Trophoblast cell (in vitro differentiated cells and primary cell): ENCODE measurements around the gene SYTL1.

Source experiments
- DNase-seq, 2 donors: peaks; one replicate each; pipeline ENCODE4 v3.0.0-alpha.2; 2016
- H2AFZ ChIP-seq: 2 replicates; pipeline ENCODE4 v1.6.1; 2013; ENCODE audit warnings: low read length, moderate library complexity, mild to moderate bottlenecking; ENCODE audit not compliant: insufficient read depth, poor library complexity
- H2AK5ac ChIP-seq: 2 replicates; pipeline ENCODE4 v1.6.1; 2013; ENCODE audit warnings: mild to moderate bottlenecking, low read length
- H2BK120ac ChIP-seq: 2 replicates; pipeline ENCODE4 v1.6.1; 2013; ENCODE audit warnings: low read length, mild to moderate bottlenecking, moderate library complexity; ENCODE audit not compliant: insufficient read depth, poor library complexity
- H2BK12ac ChIP-seq: 2 replicates; pipeline ENCODE4 v1.6.1; 2013; ENCODE audit warnings: mild to moderate bottlenecking, low read length, moderate library complexity
- H2BK5ac ChIP-seq: 2 replicates; pipeline ENCODE4 v1.6.1; 2013; ENCODE audit warnings: low read length, low read depth, moderate library complexity, mild to moderate bottlenecking; ENCODE audit not compliant: poor library complexity
- H3K14ac ChIP-seq: 2 replicates; pipeline ENCODE4 v1.6.1; 2013; ENCODE audit warnings: mild to moderate bottlenecking, low read length
- H3K18ac ChIP-seq: 2 replicates; pipeline ENCODE4 v1.6.1; 2013; ENCODE audit warnings: mild to moderate bottlenecking, low read length
- H3K23ac ChIP-seq: 2 replicates; pipeline ENCODE4 v1.6.1; 2013; ENCODE audit warnings: low read length
- H3K27ac ChIP-seq: 2 replicates; pipeline ENCODE4 v1.5.1; 2013; ENCODE audit warnings: low read depth, mild to moderate bottlenecking, inconsistent platforms, low read length, moderate library complexity
- H3K27me3 ChIP-seq: 2 replicates; pipeline ENCODE4 v1.6.1; 2013; ENCODE audit warnings: inconsistent platforms, mild to moderate bottlenecking, low read length, moderate library complexity; ENCODE audit not compliant: insufficient read depth
- H3K36me3 ChIP-seq, 2 experiments: 1 replicate in 1 of 2; 2 replicates in 1 of 2; pipeline ENCODE4 v1.6.1; 2013; ENCODE audit warnings: low read length in 2 of 2, mild to moderate bottlenecking in 2 of 2, moderate library complexity in 1 of 2; ENCODE audit not compliant: insufficient read depth in 2 of 2, control insufficient read depth in 1 of 2
- H3K4ac ChIP-seq: 2 replicates; pipeline ENCODE4 v1.6.1; 2013; ENCODE audit warnings: low read depth, mild to moderate bottlenecking, low read length, moderate library complexity
- H3K4me1 ChIP-seq, 2 experiments: 1 replicate in 1 of 2; 2 replicates in 1 of 2; pipeline ENCODE4 v1.6.1; 2013; ENCODE audit warnings: low read length in 2 of 2, mild to moderate bottlenecking in 2 of 2, moderate library complexity in 1 of 2; ENCODE audit not compliant: insufficient read depth in 2 of 2, control insufficient read depth in 1 of 2
- H3K4me2 ChIP-seq: 2 replicates; pipeline ENCODE4 v1.6.1; 2013; ENCODE audit warnings: inconsistent platforms, mild to moderate bottlenecking, low read length, moderate library complexity
- H3K4me3 ChIP-seq: 2 replicates; pipeline ENCODE4 v1.5.1; 2013; ENCODE audit warnings: mild to moderate bottlenecking, low read depth, low read length, inconsistent platforms
- H3K79me1 ChIP-seq: one replicate; pipeline ENCODE4 v1.6.1; 2013; ENCODE audit warnings: low read length
- H3K79me2 ChIP-seq: 2 replicates; pipeline ENCODE4 v1.6.1; 2013; ENCODE audit warnings: low read length, mild to moderate bottlenecking; ENCODE audit not compliant: control insufficient read depth, insufficient read depth, poor library complexity
- H3K9ac ChIP-seq: 2 replicates; pipeline ENCODE4 v1.6.1; 2013; ENCODE audit warnings: mild to moderate bottlenecking, low read length
- H3K9me3 ChIP-seq: 2 replicates; pipeline ENCODE4 v1.6.1; 2013; ENCODE audit warnings: low read depth, mild to moderate bottlenecking, control low read depth, inconsistent platforms, low read length; ENCODE audit not compliant: insufficient read depth
- H4K12ac ChIP-seq: 2 replicates; pipeline ENCODE4 v1.6.1; 2013; ENCODE audit warnings: low read depth, mild to moderate bottlenecking, low read length, moderate library complexity
- H4K8ac ChIP-seq: 2 replicates; pipeline ENCODE4 v1.6.1; 2013; ENCODE audit warnings: low read depth, mild to moderate bottlenecking, low read length, moderate library complexity
- H4K91ac ChIP-seq: one replicate; pipeline ENCODE4 v1.6.1; 2013; ENCODE audit warnings: low read depth, mild to moderate bottlenecking, low read length, moderate library complexity
- WGBS: extraction: QIAGEN DNeasy Blood & Tissue Kit; methylation state at CpG from one replicate; pipeline ENCODE4 v1.1.7; 2013; ENCODE audit warnings: missing lambda C conversion rate; ENCODE audit not compliant: insufficient read length, insufficient coverage; ENCODE audit errors: extremely low coverage; 5-methylcytosine and 5-hydroxymethylcytosine counted together

Gene SYTL1

DNA sequence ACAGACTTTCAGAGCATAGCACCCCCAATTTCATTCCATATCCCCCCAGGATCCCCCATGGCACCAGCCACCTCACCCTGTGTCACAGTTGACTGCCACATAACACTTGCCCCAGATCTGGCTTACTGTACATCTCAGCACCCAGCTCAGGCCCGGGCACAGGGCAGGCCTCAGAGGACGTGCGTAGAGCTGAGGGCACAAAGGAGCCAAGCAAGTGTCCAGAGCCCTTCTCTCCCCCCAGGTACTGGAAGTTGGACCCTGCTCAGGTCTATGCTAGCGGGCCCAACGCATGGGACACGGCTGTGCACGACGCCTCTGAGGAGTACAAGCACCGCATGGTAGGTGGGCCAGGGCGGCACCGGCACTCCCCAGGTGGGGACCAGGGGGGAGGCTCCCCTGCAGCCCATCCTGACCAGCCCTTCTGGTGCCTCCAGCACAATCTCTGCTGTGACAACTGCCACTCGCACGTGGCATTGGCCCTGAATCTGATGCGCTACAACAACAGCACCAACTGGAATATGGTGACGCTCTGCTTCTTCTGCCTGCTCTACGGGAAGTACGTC is 8.0 kb upstream of the SYTL1 start:
- Histone ChIP-seq H2AFZ (no peak overlapping the region), H3K4me3 (no peak overlapping the region), H4K12ac (no peak overlapping the region), H3K9me3 (peaks cover 1% of the 10 kb centered on the region), H3K4me2 (no peak overlapping the region), H2BK5ac (no peak overlapping the region), H2BK12ac (no peak overlapping the region), H3K79me2 (no peaks in the 10 kb centered on the region), H3K9ac (no peak overlapping the region), H2BK120ac (no peak overlapping the region), H3K14ac (no peak overlapping the region), H2AK5ac (no peak overlapping the region), H4K8ac (no peak overlapping the region), H3K36me3 (peaks cover 60 to 62% of the 10 kb centered on the region in 2 experiments), H3K18ac (no peak overlapping the region), H3K4me1 (no peaks in the 10 kb centered on the region), H3K23ac (no peak overlapping the region), H3K4ac (no peak overlapping the region), H3K27me3 (no peaks in the 10 kb centered on the region), H4K91ac (no peak overlapping the region), H3K27ac (no peak overlapping the region), H3K79me1 (no peaks in the 10 kb centered on the region)
- no CpG with 5 or more reads among the region's 17 CpGs for whole genome bisulfite sequencing
- DNase-seq = no peak

DNA sequence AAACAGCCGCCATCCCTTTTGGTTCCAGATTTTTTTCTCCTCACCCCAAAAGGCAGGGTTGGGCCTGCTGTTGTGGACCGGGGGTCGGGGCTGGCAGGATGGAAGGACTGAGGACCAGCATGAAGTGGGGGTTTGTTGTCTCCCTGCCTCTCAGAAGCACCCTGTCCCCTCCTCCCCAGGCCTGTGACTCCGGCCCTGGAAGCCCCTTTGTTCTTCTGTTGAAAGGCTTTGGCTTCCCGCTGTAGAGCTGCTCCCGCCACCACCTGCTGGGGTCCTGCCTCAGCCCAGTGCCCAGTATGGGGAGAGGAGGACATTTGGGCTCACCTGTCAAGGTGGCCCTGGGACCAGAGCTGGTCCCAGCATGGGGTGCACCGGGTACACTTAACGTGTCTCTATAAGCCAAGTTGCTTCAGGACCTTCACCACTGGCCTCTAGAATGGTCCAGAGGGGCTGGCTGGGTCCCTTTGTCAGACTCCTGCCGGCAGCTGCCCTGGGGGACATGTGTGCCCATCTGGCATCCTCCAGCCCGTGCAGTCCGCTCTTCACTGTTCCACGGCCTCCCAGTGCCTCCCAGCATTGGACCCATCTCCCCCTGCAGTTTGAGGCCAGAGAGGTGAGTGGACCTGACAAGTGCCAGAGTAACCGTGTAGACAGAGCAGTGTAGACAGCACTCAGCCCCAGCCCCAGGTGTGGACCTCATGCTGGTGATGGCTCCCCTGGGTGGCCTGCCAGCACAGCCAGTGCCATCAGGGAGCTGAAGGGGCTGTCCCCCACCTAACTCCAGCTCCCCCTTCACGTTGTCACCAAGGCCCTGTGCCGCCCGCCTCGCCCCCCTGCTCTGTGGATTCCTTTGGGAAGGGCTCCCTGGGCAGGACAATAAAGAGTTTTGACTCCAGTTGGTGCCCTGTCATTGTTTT is 6.1 kb upstream of the SYTL1 start:
- no peaks in the 10 kb centered on the region for H3K27me3 ChIP-seq
- H3K18ac ChIP-seq = no peak overlapping the region
- no peak overlapping the region for H2BK5ac ChIP-seq
- no peaks in the 10 kb centered on the region for H3K79me2 ChIP-seq
- H2BK12ac ChIP-seq = no peak overlapping the region
- H3K4me1 ChIP-seq = peaks cover 1% of the 10 kb centered on the region in 2 experiments
- no peak overlapping the region for H3K4me2 ChIP-seq
- H3K9ac ChIP-seq = no peak overlapping the region
- H2AK5ac ChIP-seq = no peak overlapping the region
- no peaks in the 10 kb centered on the region for H3K79me1 ChIP-seq
- DNase-seq = no peak
- no peak overlapping the region for H3K14ac ChIP-seq
- H3K9me3 ChIP-seq = peaks cover 1% of the 10 kb centered on the region
- no peak overlapping the region for H2AFZ ChIP-seq
- H4K91ac ChIP-seq = no peak overlapping the region
- no peak overlapping the region for H4K8ac ChIP-seq
- H3K36me3 ChIP-seq = peaks cover 57 to 58% of the 10 kb centered on the region in 2 experiments
- H3K4me3 ChIP-seq = no peak overlapping the region
- no peak overlapping the region for H3K23ac ChIP-seq
- H2BK120ac ChIP-seq = no peak overlapping the region
- H3K4ac ChIP-seq = no peak overlapping the region
- WGBS = no CpG with 5 or more reads among the region's 17 CpGs
- H3K27ac ChIP-seq = no peak overlapping the region
- no peak overlapping the region for H4K12ac ChIP-seq

DNA sequence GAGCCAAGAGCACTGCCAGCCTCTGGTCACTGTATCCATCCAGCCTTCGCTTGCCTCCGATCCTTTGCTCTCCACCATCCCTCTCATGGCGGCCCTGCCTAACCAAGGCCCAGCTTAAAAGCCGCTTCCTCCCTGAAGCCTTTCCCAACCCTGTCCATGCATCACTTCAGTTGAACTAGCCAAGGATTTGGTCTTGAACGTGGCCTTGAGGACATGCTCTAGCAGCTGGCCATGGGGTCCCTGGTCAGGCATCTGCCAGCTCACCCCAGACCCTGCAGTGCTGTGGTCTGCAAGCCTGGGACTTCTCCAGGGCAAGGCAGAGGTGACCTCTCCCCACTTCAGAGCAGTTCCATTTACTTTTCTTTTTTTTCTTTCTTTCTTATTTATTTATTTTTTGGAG is 5.1 kb upstream of the SYTL1 start:
- Histone ChIP-seq H3K9me3 (peaks cover 1% of the 10 kb centered on the region), H3K23ac (no peak overlapping the region), H3K14ac (no peak overlapping the region), H2BK5ac (no peak overlapping the region), H2BK120ac (no peak overlapping the region), H4K91ac (no peak overlapping the region), H3K36me3 (peaks cover 49 to 50% of the 10 kb centered on the region in 2 experiments), H3K4me1 (peaks cover 8 to 11% of the 10 kb centered on the region in 2 experiments), H3K4me3 (no peak overlapping the region), H3K27me3 (no peaks in the 10 kb centered on the region), H3K18ac (no peak overlapping the region), H3K79me1 (no peaks in the 10 kb centered on the region), H4K12ac (no peak overlapping the region), H2BK12ac (no peak overlapping the region), H3K4me2 (no peak overlapping the region), H3K27ac (no peak overlapping the region), H2AK5ac (no peak overlapping the region), H3K4ac (no peak overlapping the region), H3K9ac (no peak overlapping the region), H4K8ac (no peak overlapping the region), H3K79me2 (no peaks in the 10 kb centered on the region), H2AFZ (no peak overlapping the region)
- no peak for DNase-seq
- WGBS = no CpG with 5 or more reads among the region's 5 CpGs

DNA sequence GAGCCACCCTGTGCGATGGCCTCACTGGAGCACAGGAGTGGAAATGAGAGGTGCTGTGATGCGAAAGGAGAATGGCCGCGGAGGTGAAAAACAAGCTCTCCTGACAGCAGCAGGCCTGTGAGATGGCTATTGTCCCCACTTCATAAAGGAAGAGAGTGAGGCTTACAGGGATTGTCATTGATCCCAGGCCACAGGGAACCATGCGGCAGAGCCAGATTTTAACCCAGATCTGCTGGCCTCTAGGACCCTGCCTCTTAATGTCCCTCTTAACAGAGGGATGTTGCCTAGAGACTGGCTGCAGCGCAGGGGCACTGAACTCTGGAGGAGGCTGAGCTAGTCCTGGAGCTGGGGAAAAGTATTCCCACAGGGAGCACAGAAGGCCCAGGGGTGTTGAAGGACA is 3.1 kb upstream of the SYTL1 start:
- peaks cover 4% of the 10 kb centered on the region for H3K79me2 ChIP-seq

More for the DNA sequence above, 3.1 kb upstream of the SYTL1 start:
- H4K91ac ChIP-seq = no peak overlapping the region
- H3K27me3 ChIP-seq = no peaks in the 10 kb centered on the region
- no peak overlapping the region for H4K12ac ChIP-seq
- peaks cover 30% of the 10 kb centered on the region in 2 experiments for H3K36me3 ChIP-seq
- WGBS = no CpG with 5 or more reads among the region's 6 CpGs
- peaks cover 25 to 29% of the 10 kb centered on the region in 2 experiments for H3K4me1 ChIP-seq
- H3K79me1 ChIP-seq = peaks cover 13% of the 10 kb centered on the region
- H2BK5ac ChIP-seq = no peak overlapping the region
- no peak overlapping the region for H3K4ac ChIP-seq
- no peak overlapping the region for H3K18ac ChIP-seq
- H3K9me3 ChIP-seq = peaks cover 1% of the 10 kb centered on the region
- H3K9ac ChIP-seq = no peak overlapping the region
- H3K4me3 ChIP-seq = no peak overlapping the region
- no peak overlapping the region for H2AFZ ChIP-seq
- no peak overlapping the region for H2BK12ac ChIP-seq
- DNase-seq = no peak
- no peak overlapping the region for H3K4me2 ChIP-seq
- H3K23ac ChIP-seq = no peak overlapping the region
- no peak overlapping the region for H3K14ac ChIP-seq
- no peak overlapping the region for H2BK120ac ChIP-seq
- H3K27ac ChIP-seq = no peak overlapping the region
- H2AK5ac ChIP-seq = no peak overlapping the region
- H4K8ac ChIP-seq = no peak overlapping the region
